DOHH2 (cell line): ENCODE measurements around the gene SLC27A5.

Source experiments
- H3F3A ChIP-seq: fragments of 200-600 bp; sonication (generic), shearing (Covaris generic); 2 replicates; pipeline ENCODE4 v1.6.0; 2016; ENCODE audit warnings: antibody characterized with exemption, mild to moderate bottlenecking; ENCODE audit not compliant: control insufficient read depth, insufficient read depth
- H3K27ac ChIP-seq: fragments of 200-600 bp; sonication (generic); 2 replicates; pipeline ENCODE4 v1.5.1; 2014; ENCODE audit warnings: low read depth, mild to moderate bottlenecking, low read length, moderate library complexity
- H3K27me3 ChIP-seq: fragments of 200-600 bp; sonication (generic); 2 replicates; pipeline ENCODE4 v1.6.1; 2014; ENCODE audit warnings: mild to moderate bottlenecking, low read length, mixed read lengths; ENCODE audit not compliant: control insufficient read depth
- H3K36me3 ChIP-seq: fragments of 200-600 bp; sonication (generic); 2 replicates; pipeline ENCODE4 v1.6.1; 2014; ENCODE audit warnings: mild to moderate bottlenecking, low read length, moderate library complexity, mixed read lengths; ENCODE audit not compliant: control insufficient read depth
- H3K4me1 ChIP-seq: fragments of 200-600 bp; sonication (generic); 2 replicates; pipeline ENCODE4 v1.6.1; 2014; ENCODE audit warnings: mild to moderate bottlenecking, low read length, mixed read lengths; ENCODE audit not compliant: control insufficient read depth
- H3K4me2 ChIP-seq: fragments of 200-600 bp; sonication (generic); 2 replicates; pipeline ENCODE4 v1.6.0; 2014; ENCODE audit warnings: mild to moderate bottlenecking, low read length, moderate library complexity
- H3K4me3 ChIP-seq: fragments of 200-600 bp; sonication (generic); 2 replicates; pipeline ENCODE4 v1.5.1; 2014; ENCODE audit warnings: mild to moderate bottlenecking, low read length, mixed read lengths
- H3K79me2 ChIP-seq: fragments of 200-600 bp; sonication (generic); 2 replicates; pipeline ENCODE4 v1.6.1; 2014; ENCODE audit warnings: mild to moderate bottlenecking, low read length, mixed read lengths; ENCODE audit not compliant: control insufficient read depth
- H3K9me2 ChIP-seq: fragments of 200-600 bp; sonication (generic); replicated peaks from 2 replicates; pipeline ENCODE4 v1.6.1; 2014; ENCODE audit warnings: mild to moderate bottlenecking, low read length, mixed read lengths; ENCODE audit not compliant: control insufficient read depth
- H3K9me3 ChIP-seq: fragments of 200-600 bp; sonication (generic); 2 replicates; pipeline ENCODE4 v1.6.1; 2014; ENCODE audit warnings: antibody characterized with exemption, low read length, mixed read lengths; ENCODE audit not compliant: control insufficient read depth, insufficient read depth
- H4K20me1 ChIP-seq: fragments of 200-600 bp; sonication (generic); 2 replicates; pipeline ENCODE4 v1.6.0; 2014; ENCODE audit warnings: low read depth, mild to moderate bottlenecking, antibody characterized with exemption, low read length, moderate library complexity; ENCODE audit not compliant: control insufficient read depth, insufficient read depth
- CTCF ChIP-seq: fragments of 200-600 bp; sonication (generic); IDR thresholded peaks from one replicate; pipeline ENCODE4 v1.5.1; 2014; ENCODE audit warnings: antibody characterized with exemption, mild to moderate bottlenecking, low read depth, low read length; ENCODE audit not compliant: poor library complexity, severe bottlenecking
- EZH2phosphoT487 ChIP-seq: fragments of 200-600 bp; sonication (generic); IDR thresholded peaks from 2 replicates; pipeline ENCODE4 v1.6.1; 2017; ENCODE audit warnings: borderline replicate concordance, mild to moderate bottlenecking, antibody characterized with exemption, low read length, moderate library complexity, mixed read lengths

The SLC27A5 gene

DNA sequence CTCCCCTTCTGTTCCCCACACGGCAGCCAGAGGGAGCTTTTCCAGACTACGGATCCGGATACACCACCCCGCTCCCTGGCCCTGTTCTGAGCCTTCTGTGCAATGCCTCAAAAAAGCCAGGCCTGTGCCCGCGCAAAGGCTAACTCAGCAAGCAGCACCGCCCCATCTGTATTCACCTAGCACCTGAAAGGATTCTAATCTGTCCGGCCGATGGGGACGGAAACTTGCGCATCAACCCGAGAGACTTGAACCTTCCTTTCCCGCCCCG, 7.2 kb upstream of the SLC27A5 start:
- Histone ChIP-seq H3K4me1 (peaks cover 34% of the 10 kb centered on the region), H3F3A (peaks cover 13% of the 10 kb centered on the region), H3K4me3 (peak overlapping the region; percentile 90), H3K36me3 (peaks cover 28% of the 10 kb centered on the region), H4K20me1 (no peaks in the 10 kb centered on the region), H3K27me3 (no peaks in the 10 kb centered on the region), H3K27ac (peak overlapping the region; percentile 72), H3K4me2 (peak overlapping the region; percentile 98), H3K79me2 (peaks cover 55% of the 10 kb centered on the region), H3K9me3 (no peaks in the 10 kb centered on the region), H3K9me2 (no peaks in the 10 kb centered on the region)
- TF ChIP-seq EZH2phosphoT487 (no peak), CTCF (no peak)

DNA sequence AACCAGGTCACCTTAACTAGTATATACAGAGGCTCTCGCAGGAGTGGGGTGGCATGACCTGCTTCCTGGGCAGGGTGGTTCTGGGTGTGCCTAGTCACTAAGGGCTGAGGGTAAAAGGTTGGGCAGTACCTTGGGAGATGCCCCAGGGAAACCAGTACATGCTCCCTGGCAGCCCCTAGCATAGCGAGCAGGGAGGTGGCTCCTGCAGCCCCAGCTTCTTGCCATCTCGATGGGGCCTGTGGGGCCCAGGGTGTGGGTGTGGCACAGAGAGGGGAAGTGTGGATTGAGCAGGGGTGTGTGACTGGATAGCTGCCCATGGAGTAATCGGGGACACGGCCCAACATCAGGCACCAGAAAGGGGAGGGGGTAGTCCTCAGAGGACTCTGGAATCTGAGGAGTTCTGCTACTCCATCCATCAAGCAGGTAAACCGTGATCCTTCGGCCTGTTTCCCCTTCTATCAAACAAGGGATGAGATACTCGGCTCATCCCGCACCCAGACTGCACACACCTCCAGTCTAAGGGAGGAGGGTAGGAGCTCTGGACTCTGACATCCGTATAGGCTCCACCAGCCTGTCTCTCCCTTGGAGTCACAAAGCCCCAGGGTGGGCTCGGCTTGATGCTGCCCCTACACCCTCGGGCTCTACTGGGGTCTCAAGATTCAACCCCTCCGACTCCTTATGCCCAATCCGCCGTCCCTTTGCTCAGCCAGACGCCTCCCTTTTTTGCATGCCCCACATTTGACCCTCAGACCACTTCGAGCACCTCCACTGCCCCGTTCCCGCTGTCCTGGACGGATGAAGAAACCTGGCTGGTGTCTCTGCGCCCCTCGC, 6.7 kb upstream of the SLC27A5 start:
- peak overlapping the region; percentile 72 for H3K27ac ChIP-seq
- no peaks in the 10 kb centered on the region for H3K9me3 ChIP-seq
- no peaks in the 10 kb centered on the region for H3K27me3 ChIP-seq
- TF ChIP-seq CTCF = no peak
- TF ChIP-seq EZH2phosphoT487 = no peak
- H3F3A ChIP-seq = peaks cover 13% of the 10 kb centered on the region
- peak overlapping the region; percentile 90 for H3K4me3 ChIP-seq
- H3K4me1 ChIP-seq = peaks cover 38% of the 10 kb centered on the region
- no peaks in the 10 kb centered on the region for H4K20me1 ChIP-seq
- H3K36me3 ChIP-seq = peaks cover 28% of the 10 kb centered on the region
- H3K4me2 ChIP-seq = peak overlapping the region; percentile 98
- peaks cover 58% of the 10 kb centered on the region for H3K79me2 ChIP-seq
- H3K9me2 ChIP-seq = no peaks in the 10 kb centered on the region

DNA sequence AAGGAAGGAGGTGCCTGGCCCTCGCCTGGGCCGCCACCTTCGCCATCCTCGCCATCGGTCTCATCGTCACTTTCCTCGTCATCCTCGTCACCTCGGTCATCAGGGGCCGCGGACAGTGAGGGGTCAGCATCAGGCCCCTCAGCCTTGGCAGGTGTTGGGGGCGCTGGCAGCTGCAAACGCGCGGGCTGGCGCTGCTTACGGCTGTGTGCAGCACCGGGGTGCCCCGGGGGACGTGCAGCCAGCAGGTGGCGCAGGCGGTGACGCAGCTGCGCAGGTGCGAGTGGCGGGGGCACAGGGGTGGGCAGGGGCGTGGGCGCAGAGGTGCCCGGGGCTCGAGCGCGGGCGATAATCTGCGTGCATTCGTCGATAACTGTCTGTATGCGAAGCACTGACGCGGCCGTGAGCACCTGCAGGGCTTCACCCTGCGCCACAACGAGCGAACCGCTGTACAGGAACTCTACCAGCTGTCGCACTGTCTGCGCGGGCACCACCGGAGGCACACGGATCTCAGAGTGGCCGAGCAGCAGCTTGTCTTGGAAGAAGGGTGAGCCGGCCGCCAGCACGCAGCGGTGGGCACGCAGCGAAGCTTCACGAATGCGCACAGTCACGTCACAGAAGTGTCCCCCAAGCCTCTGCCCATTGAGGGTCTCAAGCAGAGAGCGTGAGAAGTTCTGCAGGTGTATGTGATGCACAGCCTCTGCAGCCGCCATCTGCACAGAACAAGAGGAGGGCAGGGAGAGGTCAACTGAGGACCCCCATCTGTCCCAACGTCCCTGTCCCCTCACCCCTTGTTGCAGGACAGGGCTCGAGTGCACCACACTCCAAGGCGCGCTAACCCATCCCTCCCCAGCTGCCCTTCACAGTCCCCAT, 5.4 kb upstream of the SLC27A5 start:
- H3K4me1 ChIP-seq = peaks cover 41% of the 10 kb centered on the region
- no peaks in the 10 kb centered on the region for H3K9me2 ChIP-seq
- no peaks in the 10 kb centered on the region for H3K27me3 ChIP-seq
- peak overlapping the region; percentile 21; the same call in 1 of the 2 replicates for H3K4me2 ChIP-seq
- TF ChIP-seq EZH2phosphoT487 = no peak
- TF ChIP-seq CTCF = peak; percentile 29
- no peak overlapping the region for H3K27ac ChIP-seq
- no peaks in the 10 kb centered on the region for H3K9me3 ChIP-seq
- no peaks in the 10 kb centered on the region for H4K20me1 ChIP-seq
- peaks cover 28% of the 10 kb centered on the region for H3K36me3 ChIP-seq
- peaks cover 13% of the 10 kb centered on the region for H3F3A ChIP-seq
- no peak overlapping the region for H3K4me3 ChIP-seq
- peaks cover 58% of the 10 kb centered on the region for H3K79me2 ChIP-seq
